Natural killer cell (primary cell): Measurements from ENCODE around the gene NDUFS1. TPM values are rescaled to one million over a fixed set of nuclear protein-coding genes. Genes with fewer than 3 reads are reported as not detected.
A peak's percentile ranks its signal among the peaks of the same experiment; 100 is the strongest.
"Not testable (repeated sequence)": the region's sequence is repeated elsewhere in the genome, so short reads cannot be mapped to it uniquely, and the experiment has no call there.

ENCODE experiments used
- ATAC-seq, 3 donors: fragments of 150-1000 bp in 2 of 3; fragments of 200-7000 bp in 1 of 3; cut with Tn5 transposase; 1 replicate in 1 of 3; 2 replicates in 2 of 3; pipeline ENCODE4 v1.10.0; 2021; ENCODE audit warnings: mild to moderate bottlenecking in 2 of 3, moderate library complexity in 2 of 3
- DNase-seq, 2 donors: peaks; one replicate each; pipeline versions ENCODE4 v3.0.0 to v3.0.0-alpha.2; 2013 to 2021; ENCODE audit warnings: mixed read lengths in 1 of 2
- H3K27ac ChIP-seq: one replicate; pipeline ENCODE4 v1.5.1; 2013; ENCODE audit warnings: mild to moderate bottlenecking, low read length
- H3K27me3 ChIP-seq: one replicate; pipeline ENCODE4 v1.6.1; 2013; ENCODE audit warnings: low read length; ENCODE audit not compliant: control insufficient read depth, insufficient read depth
- H3K36me3 ChIP-seq: one replicate; pipeline ENCODE4 v1.6.1; 2013; ENCODE audit warnings: low read length; ENCODE audit not compliant: control insufficient read depth, insufficient read depth
- H3K4me1 ChIP-seq: one replicate; pipeline ENCODE4 v1.6.1; 2013; ENCODE audit warnings: low read length; ENCODE audit not compliant: control insufficient read depth, insufficient read depth
- H3K4me3 ChIP-seq: one replicate; pipeline ENCODE4 v1.5.1; 2013; ENCODE audit warnings: low read length
- H3K9me3 ChIP-seq: one replicate; pipeline ENCODE4 v1.6.1; 2013; ENCODE audit warnings: low read length; ENCODE audit not compliant: control insufficient read depth, insufficient read depth
- H3K27ac Mint-ChIP-seq, 2 donors: one replicate each; pipeline ENCODE4 v1.8.0; 2022; ENCODE audit warnings: mild to moderate bottlenecking in 2 of 2, mixed read lengths in 2 of 2, moderate library complexity in 1 of 2
- H3K27me3 Mint-ChIP-seq, 2 donors: one replicate each; pipeline ENCODE4 v1.8.0; 2022; ENCODE audit warnings: low read depth in 2 of 2, mixed read lengths in 2 of 2
- H3K36me3 Mint-ChIP-seq: one replicate; pipeline ENCODE4 v1.8.0; 2022; ENCODE audit warnings: mixed read lengths
- H3K4me1 Mint-ChIP-seq, 2 donors: one replicate each; pipeline ENCODE4 v1.8.0; 2022; ENCODE audit warnings: mixed read lengths in 2 of 2
- H3K4me3 Mint-ChIP-seq: one replicate; pipeline ENCODE4 v1.8.0; 2022; ENCODE audit warnings: mild to moderate bottlenecking, moderate library complexity, mixed read lengths
- H3K9me3 Mint-ChIP-seq, 2 donors: one replicate each; pipeline ENCODE4 v1.8.0; 2022; ENCODE audit warnings: mixed read lengths in 2 of 2
- CTCF ChIP-seq: fragments of 200-600 bp; IDR thresholded peaks from one replicate; pipeline ENCODE4 v1.8.0; 2022; ENCODE audit warnings: antibody characterized with exemption
- WGBS: methylation state at CpG from one replicate; pipeline ENCODE4 v1.1.7; 2013; ENCODE audit warnings: missing lambda C conversion rate; ENCODE audit not compliant: insufficient coverage; 5-methylcytosine and 5-hydroxymethylcytosine counted together
- intact Hi-C: fragments of 100-400 bp; cut with micrococcal nuclease; formaldehyde crosslinking; loops from one replicate; pipeline ENCODE4 v1.14.2; 2022
- total RNA-seq, 4 donors: library from RNA; stranded (reverse); fragments of 120-200 nt in 1 of 4; gene quantifications; one replicate each; pipeline versions ENCODE4 v1.2.3 to v1.2.4, GENCODE V29; 2013 to 2022

NDUFS1 gene
- total RNA-seq, 3 donors from 2014 or later (not counting 1 experiment from before 2014, with no cell fraction given), result 44.0 to 47.8 (median 45.9) TPM

GRCh38 chr2:206143451-206143850 is 15.8 kb downstream of the NDUFS1 start:
- Histone ChIP-seq H3K27ac (no peak overlapping the region), H3K9me3 (no peaks in the 10 kb centered on the region), H3K36me3 (peaks cover 83% of the 10 kb centered on the region), H3K4me3 (no peak overlapping the region), H3K27me3 (no peaks in the 10 kb centered on the region), H3K4me1 (no peaks in the 10 kb centered on the region)
- Mint-ChIP-seq H3K27ac (no peak overlapping the region), H3K4me3 (no peak overlapping the region), H3K4me1 (no peaks in the 10 kb centered on the region), H3K27me3 (no peaks in the 10 kb centered on the region), H3K9me3 (no peaks in the 10 kb centered on the region), H3K36me3 (peaks cover 19% of the 10 kb centered on the region)
- 92% methylated on average over 3 of the region's 4 CpGs for WGBS
- DNase-seq, result no peak
- intact Hi-C loops, result no loop called here
- TF ChIP-seq CTCF, result no peak
- no peak for ATAC-seq

GRCh38 chr2:206127656-206128055 is 31.6 kb downstream of the NDUFS1 start:
- ATAC-seq (no peak), DNase-seq (peak in 1 of 2 donors; percentile 5)
- Mint-ChIP-seq H3K9me3 (no peaks in the 10 kb centered on the region), H3K36me3 (peaks cover 6% of the 10 kb centered on the region), H3K27ac (no peak overlapping the region), H3K4me3 (no peak overlapping the region), H3K4me1 (no peaks in the 10 kb centered on the region), H3K27me3 (no peaks in the 10 kb centered on the region)
- no peak for TF ChIP-seq CTCF
- intact Hi-C loops, result no loop called here
- peaks cover 72% of the 10 kb centered on the region for H3K36me3 ChIP-seq
- H3K27ac ChIP-seq, result no peak overlapping the region
- no peaks in the 10 kb centered on the region for H3K27me3 ChIP-seq
- no peak overlapping the region for H3K4me3 ChIP-seq
- H3K4me1 ChIP-seq, result no peaks in the 10 kb centered on the region
- no peaks in the 10 kb centered on the region for H3K9me3 ChIP-seq

- intact Hi-C loops, result no loop called here
- Histone ChIP-seq H3K4me1 (no peaks in the 10 kb centered on the region), H3K4me3 (no peak overlapping the region), H3K9me3 (no peaks in the 10 kb centered on the region), H3K27ac (no peak overlapping the region), H3K36me3 (peaks cover 71% of the 10 kb centered on the region), H3K27me3 (no peaks in the 10 kb centered on the region)
- ATAC-seq, result no peak
- Mint-ChIP-seq H3K4me1 (no peaks in the 10 kb centered on the region), H3K27me3 (no peaks in the 10 kb centered on the region), H3K9me3 (no peaks in the 10 kb centered on the region), H3K36me3 (peaks cover 16% of the 10 kb centered on the region), H3K4me3 (no peak overlapping the region), H3K27ac (no peak overlapping the region)
- no peak for TF ChIP-seq CTCF
- no peak for DNase-seq
These were observed 33.3 kb downstream of the NDUFS1 start for GRCh38 chr2:206125901-206126300.

- H3K4me3 ChIP-seq, intact Hi-C loops, H3K27ac Mint-ChIP-seq, H3K4me1 Mint-ChIP-seq, H3K27ac ChIP-seq, H3K4me1 ChIP-seq, H3K4me3 Mint-ChIP-seq, ATAC-seq, DNase-seq, H3K9me3 Mint-ChIP-seq, H3K27me3 ChIP-seq, H3K9me3 ChIP-seq, H3K27me3 Mint-ChIP-seq: not testable (repeated sequence)
- H3K36me3 ChIP-seq, result peaks cover 54% of the 10 kb centered on the region
- WGBS, result 78% methylated on average over 2 of the region's 3 CpGs
- peaks cover 29% of the 10 kb centered on the region for H3K36me3 Mint-ChIP-seq
These were observed 36.7 kb downstream of the NDUFS1 start for GRCh38 chr2:206122569-206122968.
